ENCODE data around the gene EARS2.

- TF ChIP-seq POLR2A (IDR thresholded peaks at IDR 0.05) = no peak
- TF ChIP-seq CTCF (IDR thresholded peaks at IDR 0.05) = no peak
- no peak for TF ChIP-seq EP300 (IDR thresholded peaks at IDR 0.05)
Observed at GRCh38 chr16:23575834-23576233, 18.7 kb upstream of the EARS2 start.

All from ovary (tissue), 3 donors.